ENCODE data around the gene ASAP2.
A peak's percentile ranks its signal among the peaks of the same experiment; 100 is the strongest.

The ASAP2 gene

GRCh38 chr2:9439536-9439935 is 232.9 kb downstream of the ASAP2 start:
- TF ChIP-seq CTCF (IDR thresholded peaks at IDR 0.05; ENCODE audit: insufficient read depth, low read depth, low read length, missing control alignments), result no peak
- H3K4me3 ChIP-seq (ENCODE audit: low read depth, low read length), result no peak overlapping the region
- no peak for DNase-seq (ENCODE audit: low read depth)

GRCh38 chr2:9440058-9440727 is 233.6 kb downstream of the ASAP2 start:
- no peak for TF ChIP-seq CTCF (IDR thresholded peaks at IDR 0.05; ENCODE audit: insufficient read depth, low read depth, low read length, missing control alignments)
- DNase-seq (ENCODE audit: low read depth), result no peak
- no peak overlapping the region for H3K4me3 ChIP-seq (ENCODE audit: low read depth, low read length)

- no peak for TF ChIP-seq CTCF (IDR thresholded peaks at IDR 0.05; ENCODE audit: insufficient read depth, low read depth, low read length, missing control alignments)
- DNase-seq (ENCODE audit: low read depth), result no peak
- H3K4me3 ChIP-seq (ENCODE audit: low read depth, low read length), result no peak overlapping the region
These were observed 234.9 kb downstream of the ASAP2 start for GRCh38 chr2:9441556-9441955.

- no peak for DNase-seq (ENCODE audit: low read depth)
- no peak overlapping the region for H3K4me3 ChIP-seq (ENCODE audit: low read depth, low read length)
- TF ChIP-seq CTCF (IDR thresholded peaks at IDR 0.05; ENCODE audit: insufficient read depth, low read depth, low read length, missing control alignments), result no peak
These were observed 236.9 kb downstream of the ASAP2 start for GRCh38 chr2:9443526-9443925.

- peak; percentile 13 for DNase-seq (ENCODE audit: low read depth)
- no peak for TF ChIP-seq CTCF (IDR thresholded peaks at IDR 0.05; ENCODE audit: insufficient read depth, low read depth, low read length, missing control alignments)
- no peak overlapping the region for H3K4me3 ChIP-seq (ENCODE audit: low read depth, low read length)
These were observed 238.5 kb downstream of the ASAP2 start for GRCh38 chr2:9445089-9445488.

GRCh38 chr2:9451231-9451630 is 244.6 kb downstream of the ASAP2 start:
- DNase-seq (ENCODE audit: low read depth), result no peak
- H3K4me3 ChIP-seq (ENCODE audit: low read depth, low read length), result no peak overlapping the region
- TF ChIP-seq CTCF (IDR thresholded peaks at IDR 0.05; ENCODE audit: insufficient read depth, low read depth, low read length, missing control alignments), result no peak
